LNCAP (cell line): Measurements from ENCODE around the gene SC5D.

ENCODE experiments used
- TF ChIP-seq, protein P1 (sequence below): fragments of 450-650 bp; IDR thresholded peaks from 2 replicates; pipeline ENCODE4 v1.5.1; 2017; ENCODE audit warnings: mild to moderate bottlenecking

SC5D gene

DNA sequence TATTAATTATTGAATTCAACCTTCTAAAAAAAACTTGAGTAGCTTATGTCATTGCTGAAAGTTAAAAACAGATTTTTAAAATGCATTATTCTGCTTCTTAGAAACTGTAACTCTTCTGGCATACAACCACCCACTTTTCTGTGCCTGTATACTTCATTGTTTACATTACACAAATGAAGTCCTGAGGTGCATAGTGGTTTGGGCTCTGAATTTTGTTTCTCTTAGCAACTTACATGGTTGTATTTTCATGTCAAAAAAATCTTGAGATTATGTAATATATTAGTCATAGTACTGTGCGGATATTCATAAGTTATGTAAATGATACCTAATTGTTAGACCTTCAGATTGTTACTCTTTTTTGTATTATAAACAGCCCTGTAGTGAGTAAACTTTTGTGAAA is 12.2 kb downstream of the SC5D start:
- TF ChIP-seq, protein P1, sequence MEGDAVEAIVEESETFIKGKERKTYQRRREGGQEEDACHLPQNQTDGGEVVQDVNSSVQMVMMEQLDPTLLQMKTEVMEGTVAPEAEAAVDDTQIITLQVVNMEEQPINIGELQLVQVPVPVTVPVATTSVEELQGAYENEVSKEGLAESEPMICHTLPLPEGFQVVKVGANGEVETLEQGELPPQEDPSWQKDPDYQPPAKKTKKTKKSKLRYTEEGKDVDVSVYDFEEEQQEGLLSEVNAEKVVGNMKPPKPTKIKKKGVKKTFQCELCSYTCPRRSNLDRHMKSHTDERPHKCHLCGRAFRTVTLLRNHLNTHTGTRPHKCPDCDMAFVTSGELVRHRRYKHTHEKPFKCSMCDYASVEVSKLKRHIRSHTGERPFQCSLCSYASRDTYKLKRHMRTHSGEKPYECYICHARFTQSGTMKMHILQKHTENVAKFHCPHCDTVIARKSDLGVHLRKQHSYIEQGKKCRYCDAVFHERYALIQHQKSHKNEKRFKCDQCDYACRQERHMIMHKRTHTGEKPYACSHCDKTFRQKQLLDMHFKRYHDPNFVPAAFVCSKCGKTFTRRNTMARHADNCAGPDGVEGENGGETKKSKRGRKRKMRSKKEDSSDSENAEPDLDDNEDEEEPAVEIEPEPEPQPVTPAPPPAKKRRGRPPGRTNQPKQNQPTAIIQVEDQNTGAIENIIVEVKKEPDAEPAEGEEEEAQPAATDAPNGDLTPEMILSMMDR = no peak

DNA sequence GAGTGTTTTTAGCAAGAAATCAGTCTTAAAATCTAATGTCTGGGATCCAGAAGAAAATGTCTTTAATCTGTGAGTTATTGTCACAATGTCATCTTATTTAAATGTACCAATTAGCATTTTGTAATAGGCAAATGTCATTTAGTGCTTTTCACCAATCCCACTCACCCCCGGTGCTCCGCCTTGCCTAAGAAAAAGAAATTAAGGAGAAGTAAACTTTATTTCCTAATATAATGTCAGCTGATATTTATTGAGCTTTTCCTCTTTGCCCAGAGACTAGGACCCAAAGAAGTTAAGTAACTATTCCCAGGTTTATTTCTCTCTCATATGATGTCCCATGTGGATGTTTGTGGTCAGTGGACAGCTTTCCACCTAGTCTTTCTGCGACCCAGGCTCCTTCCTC is 16.2 kb downstream of the SC5D start:
- TF ChIP-seq, protein P1 = no peak

DNA sequence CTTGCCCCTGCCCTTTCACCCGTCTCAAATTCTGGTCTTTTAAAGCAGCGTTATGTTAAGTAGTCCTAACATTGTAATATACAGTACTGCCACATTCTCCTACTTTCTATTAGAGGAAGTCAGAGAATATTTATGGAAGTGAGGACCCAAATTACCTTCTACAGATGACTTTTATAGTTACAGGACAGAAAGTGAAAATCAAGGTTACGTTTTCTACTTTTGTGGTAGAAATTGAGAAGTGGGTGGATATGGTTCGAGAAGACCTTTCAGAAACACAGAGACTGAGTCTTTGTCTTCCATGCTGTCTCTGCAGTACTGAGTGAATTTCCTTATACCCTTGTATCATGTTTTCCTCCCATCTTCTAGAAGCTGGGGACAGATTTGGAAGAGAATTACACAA is 17.1 kb downstream of the SC5D start:
- TF ChIP-seq, protein P1 = no peak

GRCh38 chr11:121310908-121311307 is 18.3 kb downstream of the SC5D start:
- TF ChIP-seq, protein P1 = no peak

DNA sequence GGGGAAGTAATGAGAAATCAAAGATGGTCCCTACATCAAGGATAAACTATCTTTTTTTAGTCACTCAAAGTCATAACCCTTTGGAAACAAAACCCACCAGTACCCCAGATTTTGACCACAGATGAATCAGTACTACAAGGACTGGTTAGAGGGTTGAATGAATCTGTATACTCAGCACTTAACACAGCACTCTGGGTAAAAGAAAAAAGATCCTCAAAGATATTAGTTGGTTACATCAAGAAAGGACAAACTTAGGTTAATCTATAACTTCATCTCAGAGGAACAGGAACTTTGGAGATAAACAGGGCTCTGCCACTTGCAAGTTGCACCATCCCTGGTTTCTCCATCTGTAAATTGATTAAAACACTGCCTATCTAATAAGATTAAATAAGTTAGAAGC is 18.8 kb downstream of the SC5D start:
- TF ChIP-seq, protein P1 = no peak

DNA sequence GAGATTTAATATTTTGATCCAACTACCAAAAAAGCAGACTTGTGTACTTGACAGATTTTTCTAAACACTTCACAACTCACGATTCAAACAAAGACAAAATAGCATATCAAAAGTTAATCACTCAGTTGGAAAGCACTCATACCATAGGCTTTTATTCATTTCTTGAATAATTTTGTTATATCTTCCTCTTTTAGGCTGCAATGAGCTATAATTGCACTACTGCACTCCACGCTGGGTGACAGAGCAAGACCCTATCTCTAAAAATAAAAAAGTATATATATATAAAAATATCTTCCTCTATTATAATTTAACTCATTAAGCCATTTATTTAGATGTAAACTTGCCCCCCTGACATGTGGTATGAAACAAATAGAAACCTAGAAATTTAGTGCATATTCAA is 19.9 kb downstream of the SC5D start:
- TF ChIP-seq, protein P1 = no peak

DNA sequence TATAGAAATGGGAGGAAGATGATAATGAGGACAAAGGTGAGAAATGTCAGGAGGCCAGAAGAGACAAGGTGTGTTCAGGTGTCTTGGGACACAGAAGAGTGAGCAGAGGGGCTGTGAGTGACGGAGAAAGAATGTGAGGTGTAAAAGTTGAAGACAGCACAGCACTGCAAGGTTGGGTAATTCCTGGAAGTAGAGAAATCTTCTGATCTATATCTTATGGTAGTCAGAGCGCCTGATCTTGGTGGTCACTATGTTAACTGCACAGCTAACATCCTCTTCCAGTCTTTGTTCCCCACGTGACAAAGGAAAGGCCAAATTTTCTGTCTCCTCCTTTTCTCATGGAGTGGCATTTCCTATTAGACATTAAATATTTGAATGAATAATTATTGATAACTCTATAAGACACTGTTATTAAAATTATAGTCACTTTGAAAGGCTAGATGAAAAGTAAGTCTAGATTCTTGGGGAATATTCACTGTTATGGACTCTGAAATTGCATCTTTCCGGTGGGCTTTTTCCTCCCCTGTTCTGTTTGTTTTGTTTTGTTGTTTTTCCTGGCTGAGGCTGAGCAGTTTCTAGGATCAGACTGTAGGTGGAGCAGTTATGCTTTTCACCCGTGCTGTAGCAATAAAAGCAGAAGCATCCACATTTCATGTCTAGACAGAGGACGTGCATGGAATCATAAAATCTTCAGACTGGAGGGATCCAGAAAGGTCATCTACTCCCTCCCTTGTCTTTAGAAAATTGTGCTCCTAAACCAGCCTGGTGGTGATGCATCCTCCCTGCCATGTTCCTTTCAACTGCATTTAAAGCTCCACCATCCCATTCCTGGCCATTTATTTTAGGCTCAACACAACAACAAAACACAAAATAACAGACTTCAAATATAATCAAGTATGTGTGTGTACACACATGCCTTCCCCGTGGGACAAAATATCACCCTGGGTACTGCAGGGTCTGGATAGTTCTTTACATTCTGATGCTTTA is 26.6 kb downstream of the SC5D start:
- TF ChIP-seq, protein P1 = peak; percentile 86
